Activated CD4-positive, alpha-beta memory T cell treated with anti-CD3 and anti-CD28 coated beads for 36 hours (primary cell): ENCODE results near the gene LPIN2. TPM values are rescaled to one million over a fixed set of nuclear protein-coding genes. Genes with fewer than 3 reads are reported as not detected.

ENCODE experiments used
- CTCF ChIA-PET: fragments of 350-600 bp; sonication (Branson Sonifier 250); formaldehyde crosslinking; loops from one replicate; lab custom pipeline; 2021; ENCODE audit warnings: antibody characterized with exemption, inconsistent platforms; lab: Charles Lee
- POLR2A ChIA-PET: fragments of 350-600 bp; sonication (Branson Sonifier 250); formaldehyde crosslinking; loops from one replicate; lab custom pipeline; 2021; ENCODE audit warnings: antibody characterized with exemption; lab: Charles Lee
- DNase-seq: peaks from one replicate; pipeline ENCODE4 v3.0.0-alpha.2; 2020
- H3K27ac Mint-ChIP-seq: one replicate; pipeline ENCODE4 v1.8.0; 2021; ENCODE audit warnings: mixed read lengths
- H3K27me3 Mint-ChIP-seq: one replicate; pipeline ENCODE4 v1.8.0; 2021; ENCODE audit warnings: mixed read lengths
- H3K36me3 Mint-ChIP-seq: one replicate; pipeline ENCODE4 v1.8.0; 2021; ENCODE audit warnings: mixed read lengths
- H3K4me1 Mint-ChIP-seq: one replicate; pipeline ENCODE4 v1.8.0; 2021; ENCODE audit warnings: low read depth, mixed read lengths
- H3K4me3 Mint-ChIP-seq: one replicate; pipeline ENCODE4 v1.8.0; 2021; ENCODE audit warnings: mild to moderate bottlenecking, mixed read lengths
- H3K9me3 Mint-ChIP-seq: one replicate; pipeline ENCODE4 v1.8.0; 2021; ENCODE audit warnings: mixed read lengths
- intact Hi-C: fragments of 100-400 bp; cut with micrococcal nuclease; formaldehyde crosslinking; loops from one replicate; pipeline ENCODE4 v1.15.1; 2023
- total RNA-seq, 2 experiments: library from RNA; stranded (reverse); gene quantifications; one replicate each; pipeline ENCODE4 v1.2.3, GENCODE V29; 2021

Gene LPIN2
- total RNA-seq, 2 experiments from 2014 or later = 102 to 107 TPM

DNA sequence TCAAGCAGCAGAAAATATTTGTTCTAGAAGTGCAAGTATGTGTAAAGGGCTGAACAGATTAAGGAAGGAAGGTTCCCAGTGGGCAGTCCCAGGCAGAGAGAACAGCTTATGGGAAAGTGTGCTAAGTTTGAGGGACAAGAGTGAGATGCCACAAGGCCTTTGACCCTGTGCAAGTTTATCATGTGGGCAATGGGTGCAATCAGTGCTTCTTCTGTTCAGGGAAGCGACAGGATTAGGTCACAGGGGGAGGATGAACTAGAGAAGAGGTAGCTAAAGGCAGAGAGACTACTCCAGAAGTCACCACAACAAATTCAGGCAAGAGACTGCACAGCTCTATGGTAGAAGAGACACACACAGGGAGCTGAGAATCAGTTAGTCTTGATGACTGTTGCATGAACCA is 44.3 kb downstream of the LPIN2 start:
- Mint-ChIP-seq H3K9me3 (no peaks in the 10 kb centered on the region), H3K4me1 (peaks cover 91% of the 10 kb centered on the region), H3K27ac (peak overlapping the region; percentile 100), H3K36me3 (peaks cover 50% of the 10 kb centered on the region), H3K27me3 (no peaks in the 10 kb centered on the region), H3K4me3 (peak overlapping the region; percentile 79)
- intact Hi-C loops = loop anchor here (1.0 kb wide), 1 partner anchor 10 kb away; no protein-coding TSS in a partner anchor
- POLR2A ChIA-PET = interaction anchor here (0.9 to 8.8 kb wide), 5 partner anchors 10 to 279 kb away, joined by 3 to 139 read pairs (median 4); partner anchors contain the start of gene MYL12A
- DNase-seq = no peak
- CTCF ChIA-PET = interaction anchor here (0.5 to 5.1 kb wide), 9 partner anchors 8 to 698 kb away, joined by 3 to 36 read pairs (median 4); no protein-coding TSS in a partner anchor

DNA sequence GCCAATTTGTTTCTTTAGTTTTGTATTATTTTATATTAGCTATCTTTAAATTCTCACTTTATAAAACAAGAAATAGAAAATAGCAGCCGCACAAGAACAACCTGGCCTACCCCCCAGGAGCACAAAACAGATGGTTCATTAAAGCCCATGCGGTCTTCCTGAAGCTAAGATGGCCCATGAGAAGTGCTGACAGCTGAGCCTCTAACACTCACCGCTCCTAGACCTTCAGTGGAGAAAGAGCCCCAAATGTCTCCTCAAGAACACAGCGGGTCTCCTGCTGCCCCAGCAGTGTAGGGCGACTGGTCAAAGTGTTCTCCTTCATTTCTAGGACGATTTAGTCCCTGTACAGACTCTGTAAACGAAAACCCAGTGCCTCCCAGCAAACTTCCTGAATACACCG is 45.1 kb downstream of the LPIN2 start:
- H3K27ac Mint-ChIP-seq = peak overlapping the region; percentile 100
- intact Hi-C loops = no loop called here
- H3K9me3 Mint-ChIP-seq = no peaks in the 10 kb centered on the region
- H3K27me3 Mint-ChIP-seq = no peaks in the 10 kb centered on the region
- no peak for DNase-seq
- H3K4me3 Mint-ChIP-seq = peak overlapping the region; percentile 79
- ChIA-PET CTCF (interaction anchor here (0.8 to 5.1 kb wide), 12 partner anchors 9 to 626 kb away, joined by 3 to 36 read pairs (median 4); no protein-coding TSS in a partner anchor), POLR2A (interaction anchor here (0.5 to 8.8 kb wide), 4 partner anchors 9 to 490 kb away, joined by 3 to 139 read pairs (median 39); no protein-coding TSS in a partner anchor)
- H3K36me3 Mint-ChIP-seq = peaks cover 57% of the 10 kb centered on the region
- H3K4me1 Mint-ChIP-seq = peaks cover 92% of the 10 kb centered on the region

DNA sequence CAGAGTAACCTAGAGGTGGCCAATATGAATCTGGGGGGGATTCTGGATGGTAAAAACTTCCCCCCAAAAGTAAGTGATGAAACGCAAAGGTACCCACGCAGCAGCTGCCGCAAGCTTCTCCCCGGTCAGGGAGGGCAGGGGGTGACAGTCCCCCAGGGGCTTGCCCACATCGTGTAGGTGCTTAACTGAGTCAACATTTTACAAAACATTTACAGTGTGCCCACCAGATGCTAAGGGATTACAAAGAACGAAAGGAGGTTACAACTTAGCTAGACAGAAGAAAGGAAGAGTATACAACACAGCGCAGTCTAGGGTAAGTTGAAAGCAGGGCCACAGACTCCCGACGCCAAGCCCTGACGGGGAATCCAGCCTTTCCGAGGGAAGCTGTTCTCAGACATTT is 45.6 kb downstream of the LPIN2 start:
- H3K4me3 Mint-ChIP-seq = peak overlapping the region; percentile 79
- no peaks in the 10 kb centered on the region for H3K9me3 Mint-ChIP-seq
- peak; percentile 53 for DNase-seq

DNA sequence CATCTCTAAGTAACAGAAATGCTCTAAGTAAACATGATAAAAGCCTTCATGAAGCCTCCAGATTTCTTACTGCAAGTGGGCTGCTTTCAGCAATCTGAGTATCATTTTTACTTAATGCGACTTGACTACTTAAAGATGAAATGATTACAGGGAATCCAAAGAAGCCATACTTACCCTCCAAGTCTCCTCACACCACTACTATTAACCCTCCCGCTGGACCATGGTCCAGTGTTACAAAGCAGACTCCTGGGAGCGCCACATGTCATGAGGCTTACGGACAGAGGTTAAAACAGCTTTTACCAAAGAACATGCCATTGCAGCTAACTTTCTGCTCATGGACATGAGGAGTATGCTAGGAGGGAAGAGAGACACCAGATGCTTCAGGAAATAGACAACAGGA is 46.4 kb downstream of the LPIN2 start:
- CTCF ChIA-PET = interaction anchor here (3.9 kb wide), 1 partner anchor 18 kb away, joined by 36 read pairs; no protein-coding TSS in a partner anchor
- peak overlapping the region; percentile 100 for H3K27ac Mint-ChIP-seq
- intact Hi-C loops = no loop called here

More for the DNA sequence above, 45.6 kb downstream of the LPIN2 start:
- H3K36me3 Mint-ChIP-seq = peaks cover 57% of the 10 kb centered on the region
- CTCF ChIA-PET = interaction anchor here (0.8 to 5.1 kb wide), 9 partner anchors 9 to 627 kb away, joined by 3 to 36 read pairs (median 4); no protein-coding TSS in a partner anchor
- H3K4me1 Mint-ChIP-seq = peaks cover 92% of the 10 kb centered on the region
- no peaks in the 10 kb centered on the region for H3K27me3 Mint-ChIP-seq
- POLR2A ChIA-PET = interaction anchor here (0.5 to 8.8 kb wide), 4 partner anchors 8 to 490 kb away, joined by 3 to 139 read pairs (median 39); no protein-coding TSS in a partner anchor
- intact Hi-C loops = no loop called here
- peak overlapping the region; percentile 100 for H3K27ac Mint-ChIP-seq

DNA sequence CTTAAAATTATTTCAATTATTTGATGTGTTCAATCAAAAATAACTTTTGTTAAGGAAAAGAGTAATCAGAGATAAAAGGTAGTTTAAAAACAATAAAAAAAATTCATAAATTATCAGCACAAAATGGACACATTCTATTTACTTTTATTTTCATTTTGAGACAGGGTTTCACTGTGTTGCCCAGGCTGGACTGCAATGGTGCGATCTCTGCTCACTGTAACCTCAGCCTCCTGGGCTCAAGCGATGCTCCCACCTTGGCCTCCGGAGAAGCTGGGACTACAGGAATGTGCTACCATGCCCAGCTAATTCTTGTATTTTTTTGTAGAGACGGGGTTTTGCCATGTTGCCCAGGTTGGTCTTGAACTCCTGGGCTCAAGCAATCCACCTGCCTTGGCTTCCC is 47.1 kb downstream of the LPIN2 start:
- H3K36me3 Mint-ChIP-seq = peaks cover 49% of the 10 kb centered on the region
- CTCF ChIA-PET = interaction anchor here (1.2 to 3.9 kb wide), 2 partner anchors 11 to 19 kb away, joined by 3 to 36 read pairs; no protein-coding TSS in a partner anchor
- intact Hi-C loops = no loop called here

More for the DNA sequence above, 46.4 kb downstream of the LPIN2 start:
- H3K27me3 Mint-ChIP-seq = no peaks in the 10 kb centered on the region
- H3K36me3 Mint-ChIP-seq = peaks cover 54% of the 10 kb centered on the region
- H3K4me1 Mint-ChIP-seq = peaks cover 93% of the 10 kb centered on the region
- DNase-seq = no peak
- H3K9me3 Mint-ChIP-seq = no peaks in the 10 kb centered on the region
- peak overlapping the region; percentile 50 for H3K4me3 Mint-ChIP-seq
- POLR2A ChIA-PET = interaction anchor here (0.6 to 7.4 kb wide), 2 partner anchors 14 to 283 kb away, joined by 3 to 74 read pairs; no protein-coding TSS in a partner anchor

DNA sequence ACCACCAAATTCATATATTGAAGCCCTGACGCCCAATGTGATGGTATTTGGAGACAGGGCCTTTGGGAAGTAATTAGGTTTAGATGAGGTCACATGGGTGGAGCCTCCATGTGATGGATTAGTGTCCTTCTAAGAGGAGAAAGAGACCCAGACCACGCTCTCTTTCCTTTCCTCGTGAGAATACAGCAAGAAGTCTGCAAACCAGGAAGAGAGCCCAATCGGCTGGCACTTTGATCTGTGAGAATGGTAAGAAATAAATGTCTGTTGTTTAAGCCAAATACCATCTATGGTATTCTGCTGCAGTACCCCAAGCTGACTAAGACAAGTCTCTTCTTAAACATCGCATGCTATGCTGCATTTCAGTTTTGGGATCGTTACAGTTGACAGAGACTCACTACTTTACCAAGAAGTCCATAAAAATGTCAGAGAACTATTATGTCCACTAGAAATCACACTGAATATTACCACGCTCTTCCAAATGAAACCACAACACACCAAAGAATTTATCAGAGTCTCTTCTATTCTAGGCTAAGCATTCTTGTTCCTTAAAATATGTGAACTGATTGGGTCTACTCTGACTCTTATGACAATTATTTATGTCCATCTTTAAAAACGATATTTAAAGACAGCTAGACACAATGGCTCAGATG is 48.5 kb downstream of the LPIN2 start:
- Mint-ChIP-seq H3K36me3 (peaks cover 45% of the 10 kb centered on the region), H3K4me3 (peak overlapping the region; percentile 46), H3K27ac (peak overlapping the region; percentile 100), H3K27me3 (no peaks in the 10 kb centered on the region), H3K9me3 (no peaks in the 10 kb centered on the region), H3K4me1 (peaks cover 92% of the 10 kb centered on the region)
- DNase-seq = no peak
- ChIA-PET POLR2A (interaction anchor here (1.7 to 11.1 kb wide), 2 partner anchors 7 to 96 kb away, joined by 3 to 139 read pairs; no protein-coding TSS in a partner anchor), CTCF (interaction anchor here (0.7 to 3.9 kb wide), 3 partner anchors 8 to 18 kb away, joined by 3 to 16 read pairs (median 3); no protein-coding TSS in a partner anchor)
- intact Hi-C loops = loop anchor here (5.0 kb wide), 2 partner anchors 307 to 483 kb away; partner anchors contain the start of gene SMCHD1

More for the DNA sequence above, 47.1 kb downstream of the LPIN2 start:
- Mint-ChIP-seq H3K9me3 (no peaks in the 10 kb centered on the region), H3K4me3 (peak overlapping the region; percentile 50), H3K27me3 (no peaks in the 10 kb centered on the region), H3K4me1 (peaks cover 93% of the 10 kb centered on the region), H3K27ac (peak overlapping the region; percentile 100)
- DNase-seq = no peak
- POLR2A ChIA-PET = interaction anchor here (0.7 to 7.4 kb wide), 3 partner anchors 15 to 94 kb away, joined by 3 to 74 read pairs (median 3); no protein-coding TSS in a partner anchor

Other genes with a start within 250 kb of the LPIN2 start
- 10 to 100 TPM; 18.7 to 20.1 TPM for gene EMILIN2, start 166.1 kb downstream of the LPIN2 start, total RNA-seq
- gene MYOM1, start 206.8 kb upstream of the LPIN2 start, total RNA-seq = 1 to 10 TPM in 1 of 2 experiments, under 1 TPM in 1; 0.90 to 1.2 TPM
- 100 to 1,000 TPM; 538 to 542 TPM for gene MYL12A, start 234.7 kb upstream of the LPIN2 start, total RNA-seq
- gene MYL12B, start 249.0 kb upstream of the LPIN2 start, total RNA-seq = 100 to 1,000 TPM; 335 to 339 TPM